Measurements from ENCODE around the gene GRHL3. TPM values are rescaled to one million over a fixed set of nuclear protein-coding genes. Genes with fewer than 3 reads are reported as not detected.

The GRHL3 gene
- total RNA-seq, 4 donors from 2014 or later = not detected

GRCh38 chr1:24297187-24297851 lies 21.8 kb upstream of the GRHL3 start:
- TF ChIP-seq EP300 (IDR thresholded peaks at IDR 0.05; ENCODE audit: low read depth) (no peak), POLR2A (IDR thresholded peaks at IDR 0.05) (no peak)
- Histone ChIP-seq H3K4me1 (peaks cover 0 to 26% (median 8%) of the 10 kb centered on the region in 4 donors), H3K9me3 (no peaks in the 10 kb centered on the region), H3K27me3 (no peaks in the 10 kb centered on the region), H3K4me3 (no peak overlapping the region), H3K36me3 (no peaks in the 10 kb centered on the region), H3K27ac (no peak overlapping the region)
- intact Hi-C loops (cut with DNase I; ENCODE audit: low total_unique reads) = loop anchor here (10.0 kb wide), 1 partner anchor 467 kb away; no protein-coding TSS in a partner anchor
- no peak for DNase-seq
- 92% methylated on average over 5 of the region's 5 CpGs; no CpG with 5 or more reads in 1 of the 2 donors for WGBS, 2 donors (ENCODE audit: low coverage in 1 of 2)
- in situ Hi-C loops (cut with MboI; ENCODE audit: low pct_ligation_motif_present in 1 of 4, low pct_unique_long_range_greater_than_20kb in 1 of 4, low sequenced_read_pairs in 3 of 4) = no loop called here

DNA sequence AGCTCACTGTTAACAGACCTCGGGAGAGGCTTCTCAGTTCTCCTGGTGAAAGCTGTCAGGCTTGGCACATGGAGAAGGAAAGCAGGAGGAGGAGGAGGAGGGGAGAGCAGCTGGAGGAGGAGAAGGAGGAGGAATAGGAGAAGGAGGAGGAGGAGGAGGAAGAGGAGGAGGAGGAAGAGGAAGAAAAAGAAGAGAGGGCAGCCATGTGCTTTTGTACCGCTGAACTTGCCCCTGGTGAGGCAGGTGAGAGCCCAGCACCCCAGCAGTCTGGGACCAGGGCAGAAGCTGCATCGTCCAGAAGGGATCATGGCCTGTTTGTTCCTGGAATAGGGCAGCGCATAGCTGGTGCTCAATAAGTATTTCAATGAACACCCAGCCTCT lies 21.3 kb upstream of the GRHL3 start:
- H3K4me3 ChIP-seq = no peak overlapping the region
- H3K9me3 ChIP-seq = no peaks in the 10 kb centered on the region
- WGBS, 2 donors (ENCODE audit: low coverage in 1 of 2) = 78 to 87% methylated on average over 3 to 4 of the region's 4 CpGs
- no peak for DNase-seq
- in situ Hi-C loops (cut with MboI; ENCODE audit: low pct_ligation_motif_present in 1 of 4, low pct_unique_long_range_greater_than_20kb in 1 of 4, low sequenced_read_pairs in 3 of 4) = no loop called here
- TF ChIP-seq CTCF (IDR thresholded peaks at IDR 0.05) = no peak
- no peak for TF ChIP-seq POLR2A (IDR thresholded peaks at IDR 0.05)
- TF ChIP-seq POLR2AphosphoS5 (IDR thresholded peaks at IDR 0.05) = no peak
- TF ChIP-seq EP300 (IDR thresholded peaks at IDR 0.05; ENCODE audit: low read depth) = no peak
- H3K36me3 ChIP-seq = no peaks in the 10 kb centered on the region
- H3K27ac ChIP-seq = no peak overlapping the region
- H3K4me1 ChIP-seq = peaks cover 0 to 26% (median 8%) of the 10 kb centered on the region in 4 donors
- intact Hi-C loops (cut with DNase I; ENCODE audit: low total_unique reads) = loop anchor here (10.0 kb wide), 1 partner anchor 467 kb away; no protein-coding TSS in a partner anchor
- H3K27me3 ChIP-seq = no peaks in the 10 kb centered on the region

DNA sequence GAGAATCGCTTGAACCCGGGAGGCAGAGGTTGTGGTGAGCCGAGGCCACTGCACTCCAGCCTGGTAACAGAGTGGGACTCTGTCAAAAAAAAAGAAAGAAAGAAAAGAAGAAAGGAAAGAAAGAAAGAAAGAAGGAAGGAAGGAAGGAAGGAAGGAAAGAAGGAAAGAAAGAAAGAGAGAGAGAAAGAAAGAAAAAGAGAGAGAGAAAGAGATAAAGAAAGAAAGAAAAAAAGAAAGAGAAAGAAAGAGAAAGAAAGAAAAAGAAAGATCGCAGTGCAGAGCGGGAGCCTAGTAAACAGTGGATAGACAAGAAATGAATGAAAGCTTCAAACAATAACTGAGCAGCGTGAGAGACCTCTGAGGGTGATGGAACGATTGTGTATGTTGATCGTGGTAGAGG lies 20.6 kb upstream of the GRHL3 start:
- Histone ChIP-seq H3K4me1 (peaks cover 0 to 26% (median 8%) of the 10 kb centered on the region in 4 donors), H3K27me3 (no peaks in the 10 kb centered on the region), H3K27ac (no peak overlapping the region), H3K36me3 (no peaks in the 10 kb centered on the region), H3K9me3 (no peaks in the 10 kb centered on the region), H3K4me3 (no peak overlapping the region)
- WGBS, 2 donors (ENCODE audit: low coverage in 1 of 2) = 84 to 97% methylated on average over 8 of the region's 8 CpGs
- TF ChIP-seq POLR2AphosphoS5 (IDR thresholded peaks at IDR 0.05) (no peak), EP300 (IDR thresholded peaks at IDR 0.05; ENCODE audit: low read depth) (no peak), POLR2A (IDR thresholded peaks at IDR 0.05) (no peak), CTCF (IDR thresholded peaks at IDR 0.05) (no peak)
- DNase-seq = no peak
- intact Hi-C loops (cut with DNase I; ENCODE audit: low total_unique reads) (loop anchor here (10.0 kb wide), 1 partner anchor 466 kb away; no protein-coding TSS in a partner anchor), in situ Hi-C loops (cut with MboI; ENCODE audit: low pct_ligation_motif_present in 1 of 4, low pct_unique_long_range_greater_than_20kb in 1 of 4, low sequenced_read_pairs in 3 of 4) (no loop called here)

GRCh38 chr1:24299901-24300300 lies 19.3 kb upstream of the GRHL3 start:
- Histone ChIP-seq H3K36me3 (no peaks in the 10 kb centered on the region), H3K27me3 (peaks cover 5% of the 10 kb centered on the region), H3K4me1 (peaks cover 0 to 13% (median under 1%) of the 10 kb centered on the region in 4 donors), H3K9me3 (no peaks in the 10 kb centered on the region), H3K4me3 (no peak overlapping the region), H3K27ac (no peak overlapping the region)
- WGBS, 2 donors (ENCODE audit: low coverage in 1 of 2) = 74 to 79% methylated on average over 3 to 6 of the region's 6 CpGs
- TF ChIP-seq POLR2AphosphoS5 (IDR thresholded peaks at IDR 0.05) (no peak), EP300 (IDR thresholded peaks at IDR 0.05; ENCODE audit: low read depth) (no peak), CTCF (IDR thresholded peaks at IDR 0.05) (no peak), POLR2A (IDR thresholded peaks at IDR 0.05) (no peak)
- in situ Hi-C loops (cut with MboI; ENCODE audit: low pct_ligation_motif_present in 1 of 4, low pct_unique_long_range_greater_than_20kb in 1 of 4, low sequenced_read_pairs in 3 of 4) = no loop called here
- no peak for DNase-seq
- intact Hi-C loops (cut with DNase I; ENCODE audit: low total_unique reads) = loop anchor here (10.0 kb wide), 1 partner anchor 465 kb away; no protein-coding TSS in a partner anchor

All from transverse colon (tissue), 4 donors.